OCI-LY3 (cell line): Measurements from ENCODE around the gene SLC12A6.

Source experiments
- CTCF ChIP-seq: fragments of 200-600, 300-600 bp; sonication (generic); IDR thresholded peaks from 2 replicates; pipeline ENCODE4 v1.5.1; 2014; ENCODE audit warnings: antibody characterized with exemption, low read length, low read depth
- EZH2phosphoT487 ChIP-seq: fragments of 200-600 bp; shearing (Covaris generic); IDR thresholded peaks from 2 replicates; pipeline ENCODE4 v1.6.1; 2018; ENCODE audit warnings: antibody characterized with exemption, mixed run types, low read depth

- TF ChIP-seq CTCF, result no peak
- TF ChIP-seq EZH2phosphoT487, result no peak
Observed at GRCh38 chr15:34338347-34338746, 766 bp upstream of the SLC12A6 start.
